OCI-LY7 (cell line): ENCODE results near the gene IL5RA.

Experiments
- EZH2phosphoT487 ChIP-seq: fragments of 200-600 bp; sonication (generic); IDR thresholded peaks from 2 replicates; pipeline ENCODE4 v1.6.1; 2018; ENCODE audit warnings: low read depth, borderline replicate concordance, mild to moderate bottlenecking, mixed run types, antibody characterized with exemption, low read length, moderate library complexity, mixed read lengths
- TF ChIP-seq, protein P1 (sequence below): fragments of 200-600 bp; sonication (generic); conservative IDR thresholded peaks from 2 replicates; pipeline ENCODE4 v1.5.1; 2014; ENCODE audit warnings: mild to moderate bottlenecking, antibody characterized with exemption, low read length, moderate library complexity, mixed read lengths

GRCh38 chr3:3084890-3085289 is 25.3 kb downstream of the IL5RA start:
- TF ChIP-seq, protein P1, sequence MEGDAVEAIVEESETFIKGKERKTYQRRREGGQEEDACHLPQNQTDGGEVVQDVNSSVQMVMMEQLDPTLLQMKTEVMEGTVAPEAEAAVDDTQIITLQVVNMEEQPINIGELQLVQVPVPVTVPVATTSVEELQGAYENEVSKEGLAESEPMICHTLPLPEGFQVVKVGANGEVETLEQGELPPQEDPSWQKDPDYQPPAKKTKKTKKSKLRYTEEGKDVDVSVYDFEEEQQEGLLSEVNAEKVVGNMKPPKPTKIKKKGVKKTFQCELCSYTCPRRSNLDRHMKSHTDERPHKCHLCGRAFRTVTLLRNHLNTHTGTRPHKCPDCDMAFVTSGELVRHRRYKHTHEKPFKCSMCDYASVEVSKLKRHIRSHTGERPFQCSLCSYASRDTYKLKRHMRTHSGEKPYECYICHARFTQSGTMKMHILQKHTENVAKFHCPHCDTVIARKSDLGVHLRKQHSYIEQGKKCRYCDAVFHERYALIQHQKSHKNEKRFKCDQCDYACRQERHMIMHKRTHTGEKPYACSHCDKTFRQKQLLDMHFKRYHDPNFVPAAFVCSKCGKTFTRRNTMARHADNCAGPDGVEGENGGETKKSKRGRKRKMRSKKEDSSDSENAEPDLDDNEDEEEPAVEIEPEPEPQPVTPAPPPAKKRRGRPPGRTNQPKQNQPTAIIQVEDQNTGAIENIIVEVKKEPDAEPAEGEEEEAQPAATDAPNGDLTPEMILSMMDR = no peak
- no peak for TF ChIP-seq EZH2phosphoT487
